ENCODE data around the gene FZD1.
A peak's percentile ranks its signal among the peaks of the same experiment; 100 is the strongest.

FZD1 gene

DNA sequence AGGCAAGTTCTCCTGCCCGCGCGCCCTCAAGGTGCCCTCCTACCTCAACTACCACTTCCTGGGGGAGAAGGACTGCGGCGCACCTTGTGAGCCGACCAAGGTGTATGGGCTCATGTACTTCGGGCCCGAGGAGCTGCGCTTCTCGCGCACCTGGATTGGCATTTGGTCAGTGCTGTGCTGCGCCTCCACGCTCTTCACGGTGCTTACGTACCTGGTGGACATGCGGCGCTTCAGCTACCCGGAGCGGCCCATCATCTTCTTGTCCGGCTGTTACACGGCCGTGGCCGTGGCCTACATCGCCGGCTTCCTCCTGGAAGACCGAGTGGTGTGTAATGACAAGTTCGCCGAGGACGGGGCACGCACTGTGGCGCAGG lies 1.4 kb downstream of the FZD1 start:
- DNase-seq: no peak

- no peak for DNase-seq
Observed at GRCh38 chr7:91266067-91266688, 1.9 kb downstream of the FZD1 start.

DNA sequence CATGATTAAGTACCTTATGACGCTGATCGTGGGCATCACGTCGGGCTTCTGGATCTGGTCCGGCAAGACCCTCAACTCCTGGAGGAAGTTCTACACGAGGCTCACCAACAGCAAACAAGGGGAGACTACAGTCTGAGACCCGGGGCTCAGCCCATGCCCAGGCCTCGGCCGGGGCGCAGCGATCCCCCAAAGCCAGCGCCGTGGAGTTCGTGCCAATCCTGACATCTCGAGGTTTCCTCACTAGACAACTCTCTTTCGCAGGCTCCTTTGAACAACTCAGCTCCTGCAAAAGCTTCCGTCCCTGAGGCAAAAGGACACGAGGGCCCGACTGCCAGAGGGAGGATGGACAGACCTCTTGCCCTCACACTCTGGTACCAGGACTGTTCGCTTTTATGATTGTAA lies 2.5 kb downstream of the FZD1 start:
- no peak for DNase-seq

DNA sequence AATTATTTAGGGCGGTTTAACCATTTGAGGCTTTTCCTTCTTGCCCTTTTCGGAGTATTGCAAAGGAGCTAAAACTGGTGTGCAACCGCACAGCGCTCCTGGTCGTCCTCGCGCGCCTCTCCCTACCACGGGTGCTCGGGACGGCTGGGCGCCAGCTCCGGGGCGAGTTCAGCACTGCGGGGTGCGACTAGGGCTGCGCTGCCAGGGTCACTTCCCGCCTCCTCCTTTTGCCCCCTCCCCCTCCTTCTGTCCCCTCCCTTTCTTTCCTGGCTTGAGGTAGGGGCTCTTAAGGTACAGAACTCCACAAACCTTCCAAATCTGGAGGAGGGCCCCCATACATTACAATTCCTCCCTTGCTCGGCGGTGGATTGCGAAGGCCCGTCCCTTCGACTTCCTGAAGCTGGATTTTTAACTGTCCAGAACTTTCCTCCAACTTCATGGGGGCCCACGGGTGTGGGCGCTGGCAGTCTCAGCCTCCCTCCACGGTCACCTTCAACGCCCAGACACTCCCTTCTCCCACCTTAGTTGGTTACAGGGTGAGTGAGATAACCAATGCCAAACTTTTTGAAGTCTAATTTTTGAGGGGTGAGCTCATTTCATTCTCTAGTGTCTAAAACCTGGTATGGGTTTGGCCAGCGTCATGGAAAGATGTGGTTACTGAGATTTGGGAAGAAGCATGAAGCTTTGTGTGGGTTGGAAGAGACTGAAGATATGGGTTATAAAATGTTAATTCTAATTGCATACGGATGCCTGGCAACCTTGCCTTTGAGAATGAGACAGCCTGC lies 3.1 kb downstream of the FZD1 start:
- DNase-seq: no peak

- no peak for DNase-seq
Observed at GRCh38 chr7:91270372-91270771, 6.1 kb downstream of the FZD1 start.

- no peak for DNase-seq
Observed at GRCh38 chr7:91276909-91277308, 12.7 kb downstream of the FZD1 start.

- DNase-seq: no peak
Observed at GRCh38 chr7:91280185-91280584, 16.0 kb downstream of the FZD1 start.

DNA sequence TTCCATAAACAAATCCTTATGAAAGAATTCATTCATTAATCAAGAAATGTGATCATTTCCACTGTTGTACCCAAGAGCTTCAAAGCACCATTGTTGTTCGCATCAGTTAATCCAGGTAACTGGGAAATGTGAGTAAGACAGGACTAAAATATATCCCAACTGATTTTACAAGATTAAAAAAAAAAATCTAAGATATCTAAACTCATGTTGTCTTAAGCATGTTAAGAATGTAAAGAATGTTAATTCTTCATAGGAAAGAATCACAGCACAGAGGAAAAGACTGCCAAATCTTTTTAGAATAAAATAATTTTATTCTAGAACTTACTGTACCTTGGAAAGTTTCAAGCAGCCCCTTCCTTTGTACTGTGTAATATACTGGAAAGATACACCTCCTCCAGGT lies 16.4 kb downstream of the FZD1 start:
- DNase-seq: no peak

GRCh38 chr7:91285696-91286355 lies 21.6 kb downstream of the FZD1 start:
- no peak for DNase-seq

DNA sequence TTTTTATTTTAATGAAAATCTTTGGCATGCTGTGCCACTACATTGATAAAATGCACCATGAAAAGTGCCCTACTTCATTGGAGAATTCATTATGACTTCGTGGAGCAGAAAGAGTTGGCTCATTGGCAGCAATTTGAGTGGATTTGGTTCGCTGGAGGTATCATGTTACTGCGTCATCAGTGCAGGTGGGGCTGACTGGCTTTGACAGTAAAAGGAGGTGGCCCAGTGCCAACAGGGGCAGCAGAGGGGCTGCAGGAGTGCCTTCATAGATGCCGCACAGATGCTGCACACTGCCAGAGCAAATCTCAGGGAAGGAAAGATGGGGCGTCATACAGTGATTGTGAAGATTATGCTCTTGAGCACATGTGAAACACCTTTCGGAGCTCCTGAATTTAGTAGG lies 22.2 kb downstream of the FZD1 start:
- no peak for DNase-seq

- DNase-seq: no peak
Observed at GRCh38 chr7:91287371-91288084, 23.3 kb downstream of the FZD1 start.

DNA sequence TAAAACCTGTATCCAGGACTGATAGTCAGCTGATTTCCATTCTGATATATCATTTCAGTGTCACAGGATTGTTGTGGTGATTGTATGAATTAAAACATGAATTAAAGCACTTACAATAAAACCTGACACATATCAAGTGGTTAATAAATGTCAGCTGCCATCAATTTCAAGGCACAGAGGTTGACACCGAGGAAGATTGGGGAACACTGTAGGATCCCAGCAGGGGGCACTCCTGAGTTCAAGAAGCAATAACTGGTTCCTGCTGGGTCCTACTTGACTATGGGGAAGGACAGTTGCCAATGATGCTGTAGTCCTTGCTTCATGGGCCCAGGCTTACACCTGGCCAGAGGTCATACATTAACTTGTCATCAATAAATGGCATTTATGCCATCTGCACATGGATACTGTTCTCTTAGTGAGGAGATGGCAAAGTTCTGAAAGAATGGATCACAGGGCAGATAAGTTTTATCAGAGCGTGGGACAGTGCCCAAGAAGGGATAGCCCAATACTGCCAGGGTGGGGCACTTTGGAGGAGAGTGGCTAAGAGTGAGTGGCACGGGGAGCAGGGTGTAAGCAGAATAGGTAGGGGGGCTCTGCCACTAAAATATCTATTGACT lies 24.1 kb downstream of the FZD1 start:
- peak; percentile 9 for DNase-seq

GRCh38 chr7:91289633-91290254 lies 25.5 kb downstream of the FZD1 start:
- no peak for DNase-seq

- no peak for DNase-seq
Observed at GRCh38 chr7:91291302-91291701, 27.1 kb downstream of the FZD1 start.

- no peak for DNase-seq
Observed at GRCh38 chr7:91291902-91292301, 27.7 kb downstream of the FZD1 start.

GRCh38 chr7:91292506-91292905 lies 28.3 kb downstream of the FZD1 start:
- no peak for DNase-seq

DNA sequence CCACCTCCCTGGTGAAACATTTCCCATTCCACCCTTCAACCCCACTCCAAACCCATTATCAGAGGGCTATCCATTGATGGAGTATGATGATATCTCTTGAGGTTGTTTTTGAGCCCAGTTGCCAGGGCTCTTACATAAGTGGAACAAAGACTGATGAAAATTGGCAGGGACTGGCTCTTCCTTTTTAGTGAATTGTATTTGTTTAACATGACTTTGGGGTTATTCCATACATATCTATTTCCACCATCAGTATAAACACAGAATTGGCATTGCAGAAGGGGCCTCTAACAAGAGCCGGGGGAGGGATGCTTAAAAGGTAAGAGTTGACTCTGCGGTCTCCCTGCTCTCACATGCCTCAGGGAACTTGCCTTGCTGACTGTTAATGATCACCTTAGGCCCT lies 28.9 kb downstream of the FZD1 start:
- DNase-seq: no peak

DNA sequence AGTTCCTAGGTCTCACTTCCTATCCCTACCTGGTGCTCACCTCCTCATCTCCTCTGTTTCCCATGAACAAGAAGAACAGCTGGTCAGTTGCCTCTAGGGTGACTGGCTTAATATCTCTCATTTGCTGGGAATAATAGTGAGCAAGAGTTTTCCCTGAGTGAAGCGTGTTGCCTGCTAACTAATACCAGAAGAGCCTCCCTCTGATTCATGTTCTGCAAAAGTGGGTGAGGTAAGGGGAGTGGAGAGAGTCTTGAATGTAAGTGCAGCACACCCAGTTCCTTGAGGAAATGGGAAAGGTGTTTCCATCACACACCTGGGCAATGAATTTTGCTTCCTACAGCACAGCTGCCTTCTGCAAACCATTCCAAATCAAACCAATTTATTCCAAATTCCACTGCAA lies 29.6 kb downstream of the FZD1 start:
- no peak for DNase-seq

DNA sequence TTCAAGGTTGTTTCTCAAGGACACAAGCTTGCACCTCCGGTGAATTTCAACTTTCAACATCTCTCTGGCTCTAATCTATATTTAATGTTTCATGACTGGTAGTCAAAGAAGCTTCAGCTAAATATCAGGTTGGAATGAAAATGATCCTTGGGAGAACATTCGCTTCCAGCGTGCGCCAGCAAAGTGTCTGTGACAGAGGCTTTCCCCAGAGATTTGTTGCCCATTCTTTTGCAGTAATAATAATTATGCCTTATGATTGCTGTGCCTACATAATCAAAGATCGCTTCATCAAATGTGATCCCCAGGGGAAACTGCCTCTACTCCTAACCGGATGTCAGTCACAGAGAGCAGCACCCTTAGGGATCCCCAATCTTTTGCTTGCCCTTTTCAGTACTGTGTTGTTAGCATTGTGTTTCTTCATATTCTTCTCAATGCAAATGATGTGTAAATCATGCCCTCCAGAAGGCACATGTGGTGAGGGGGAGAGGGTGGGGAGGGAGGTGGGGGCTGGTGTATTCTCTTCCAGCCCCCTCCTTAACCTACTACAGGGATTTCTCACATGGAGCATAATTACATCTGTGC lies 30.5 kb downstream of the FZD1 start:
- DNase-seq: no peak

GRCh38 chr7:91295576-91295975 lies 31.3 kb downstream of the FZD1 start:
- DNase-seq: no peak

GRCh38 chr7:91297939-91298338 lies 33.7 kb downstream of the FZD1 start:
- DNase-seq: no peak
